HPDE6-E6E7 (cell line): ENCODE data around the gene TRAPPC6A.
"Not testable (repeated sequence)": the region's sequence is repeated elsewhere in the genome, so short reads cannot be mapped to it uniquely, and the experiment has no call there.

Experiments used
- DNase-seq: peaks from one replicate; pipeline ENCODE4 v3.0.0; 2011; ENCODE audit warnings: missing footprints; ENCODE audit errors: extremely low spot score

TRAPPC6A gene

GRCh38 chr19:45130888-45131615, 47.0 kb downstream of the TRAPPC6A start:
- no peak for DNase-seq

DNA sequence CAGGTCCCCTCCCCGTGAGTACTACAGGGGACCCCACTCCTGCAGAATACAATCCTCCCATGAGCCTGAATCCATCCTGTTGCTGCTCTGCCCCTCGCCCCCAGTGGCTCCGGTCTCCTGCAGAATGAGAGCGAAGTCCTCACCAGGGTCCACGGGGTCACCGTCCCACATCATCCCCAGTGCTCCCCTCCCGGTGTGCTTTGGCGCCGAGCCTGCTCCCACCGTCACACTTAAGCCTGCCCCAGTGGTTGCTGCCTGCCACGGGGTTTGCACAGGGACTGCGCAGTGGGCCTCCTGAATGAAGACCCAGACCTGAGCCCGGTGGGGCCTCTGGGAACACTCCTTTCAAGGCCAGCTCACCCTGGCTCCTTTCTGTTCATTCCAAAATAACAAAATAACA, 47.8 kb downstream of the TRAPPC6A start:
- DNase-seq = no peak

GRCh38 chr19:45128806-45129205, 49.2 kb downstream of the TRAPPC6A start:
- no peak for DNase-seq

GRCh38 chr19:45128146-45128545, 49.9 kb downstream of the TRAPPC6A start:
- no peak for DNase-seq

DNA sequence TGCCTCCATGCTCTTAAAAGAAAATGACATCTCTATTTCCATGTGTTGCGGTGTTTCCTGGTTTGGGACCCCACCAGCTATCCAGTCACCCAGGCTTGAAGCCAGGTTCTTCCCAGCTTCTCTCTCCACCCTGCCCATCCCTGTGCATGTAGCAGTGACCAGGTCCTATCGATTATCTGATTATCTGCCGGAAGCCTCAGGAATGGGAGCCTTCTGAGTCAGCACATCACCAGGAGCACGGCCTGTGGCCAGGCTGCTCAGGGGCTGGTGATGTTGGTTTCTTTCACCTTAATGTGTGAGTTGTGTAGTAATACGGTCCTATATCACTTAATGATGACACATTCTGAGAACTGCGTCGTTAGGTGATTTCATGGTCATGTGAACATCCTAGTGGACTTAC, 51.4 kb downstream of the TRAPPC6A start:
- DNase-seq = no peak

DNA sequence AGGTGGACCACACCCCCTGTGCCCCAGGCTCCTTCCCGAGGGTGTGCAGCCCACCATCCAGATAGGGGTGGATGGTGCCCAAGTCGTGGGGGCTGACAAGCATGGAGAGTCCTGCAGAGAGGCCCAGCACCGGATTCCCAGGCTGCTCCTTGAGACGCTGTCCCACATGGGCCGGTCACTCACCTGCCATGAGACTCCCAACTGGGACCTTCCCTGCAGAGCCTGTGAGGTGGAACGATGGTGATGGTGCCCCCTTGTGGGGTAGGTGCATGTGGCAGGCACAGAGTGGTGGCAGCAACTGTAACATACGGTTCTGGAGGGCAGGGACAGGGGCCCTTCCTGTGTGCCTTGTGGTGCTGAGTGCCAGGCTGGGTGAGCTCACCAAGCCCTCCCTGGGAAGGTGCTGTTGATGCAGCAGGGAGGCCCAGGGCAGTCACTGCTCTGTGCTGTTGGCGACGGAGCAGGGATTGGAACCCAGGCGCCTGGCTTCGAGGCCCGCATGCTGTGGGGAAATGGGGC, 52.0 kb downstream of the TRAPPC6A start:
- peak; percentile 33 for DNase-seq

- DNase-seq = no peak
Observed at GRCh38 chr19:45125360-45125759, 52.7 kb downstream of the TRAPPC6A start.

- no peak for DNase-seq
Observed at GRCh38 chr19:45124021-45124420, 54.0 kb downstream of the TRAPPC6A start.

GRCh38 chr19:45123440-45123850, 54.6 kb downstream of the TRAPPC6A start:
- peak; percentile 50 for DNase-seq

DNA sequence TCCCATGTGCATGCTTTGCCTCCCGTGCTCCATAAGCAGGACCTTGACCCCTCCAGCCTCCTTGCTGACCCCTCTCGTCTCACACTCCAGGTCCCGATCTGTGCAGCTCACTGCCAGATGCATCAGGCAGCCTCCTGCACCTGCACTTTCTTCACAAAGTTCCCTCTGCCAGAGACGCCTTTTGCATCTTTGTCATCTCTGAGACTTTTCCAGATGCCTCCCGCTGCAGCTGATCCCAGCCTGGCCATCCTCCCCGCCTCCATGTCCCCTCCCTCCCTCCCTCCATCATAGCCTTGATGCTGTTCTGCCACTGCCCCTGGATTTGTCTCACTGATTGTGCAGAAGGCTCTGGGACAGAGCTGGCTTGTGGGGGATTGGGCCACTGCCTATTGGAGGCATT, 55.2 kb downstream of the TRAPPC6A start:
- no peak for DNase-seq

GRCh38 chr19:45121827-45122345, 56.2 kb downstream of the TRAPPC6A start:
- no peak for DNase-seq

GRCh38 chr19:45119582-45119981, 58.5 kb downstream of the TRAPPC6A start:
- DNase-seq = no peak

- not testable (repeated sequence) for DNase-seq
Observed at GRCh38 chr19:45118591-45119355, 59.3 kb downstream of the TRAPPC6A start.

DNA sequence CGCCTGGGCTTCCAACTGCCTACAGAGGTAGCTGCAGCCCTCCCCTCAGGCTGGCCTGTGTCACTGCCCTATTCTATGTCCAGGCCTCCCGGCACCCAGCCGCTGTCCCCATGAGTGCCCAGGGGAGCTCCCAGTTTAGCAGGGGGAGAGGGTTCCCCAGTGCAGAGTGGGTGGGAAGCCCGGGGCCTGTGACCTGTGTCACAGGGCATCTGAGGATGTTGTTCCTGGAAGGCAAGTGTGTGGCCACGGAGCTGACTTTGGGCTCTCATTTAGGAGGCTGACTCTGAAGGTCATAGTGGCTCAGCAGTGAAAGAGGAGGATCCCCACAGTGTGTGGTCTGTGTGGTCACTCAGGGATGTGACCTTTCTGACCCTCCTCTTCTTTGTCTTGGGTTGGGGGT, 59.9 kb downstream of the TRAPPC6A start:
- DNase-seq = no peak

GRCh38 chr19:45117671-45118070, 60.4 kb downstream of the TRAPPC6A start:
- no peak for DNase-seq

DNA sequence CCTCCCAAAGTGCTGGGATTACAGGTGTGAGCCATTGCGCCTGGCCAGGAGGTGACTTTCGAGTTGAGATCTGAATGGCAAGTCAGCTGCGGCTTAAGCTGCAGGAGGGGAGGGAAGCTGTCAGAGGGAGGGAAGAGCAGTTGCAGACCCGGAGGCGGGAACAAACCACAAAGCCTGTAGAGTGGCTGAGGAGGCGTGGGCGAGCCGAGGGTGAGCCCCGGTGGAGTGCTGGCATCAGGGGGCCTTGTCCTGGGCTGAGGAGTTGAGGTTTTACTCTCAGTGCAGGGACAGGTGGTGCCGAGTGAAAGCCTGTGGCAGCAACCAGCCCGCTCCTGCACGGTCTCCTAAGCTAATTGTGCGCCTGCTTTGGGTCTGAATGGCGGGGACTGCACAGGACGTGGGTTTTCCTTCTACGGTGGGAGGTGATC, 60.9 kb downstream of the TRAPPC6A start:
- DNase-seq = no peak

- DNase-seq = no peak
Observed at GRCh38 chr19:45115809-45116615, 62.0 kb downstream of the TRAPPC6A start.

DNA sequence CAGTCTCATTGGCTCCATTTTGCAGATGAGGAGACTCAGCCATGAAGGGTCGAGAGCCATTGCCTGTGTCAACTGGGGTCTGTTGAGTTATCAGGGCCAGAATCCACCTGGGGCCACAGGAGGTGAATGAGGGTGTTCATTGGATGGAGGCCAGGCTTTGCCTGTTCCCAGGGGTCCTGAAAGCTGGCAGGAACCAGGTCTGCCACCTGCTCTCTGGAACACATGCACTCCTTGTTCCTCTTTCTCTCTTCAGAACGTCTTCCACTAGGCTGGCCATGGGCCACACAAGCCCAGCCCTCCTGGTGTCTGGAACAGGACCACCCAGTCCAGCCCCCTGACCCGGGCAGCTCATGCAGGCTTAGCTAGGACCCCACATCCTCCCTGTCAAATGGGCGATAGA, 63.9 kb downstream of the TRAPPC6A start:
- no peak for DNase-seq

DNA sequence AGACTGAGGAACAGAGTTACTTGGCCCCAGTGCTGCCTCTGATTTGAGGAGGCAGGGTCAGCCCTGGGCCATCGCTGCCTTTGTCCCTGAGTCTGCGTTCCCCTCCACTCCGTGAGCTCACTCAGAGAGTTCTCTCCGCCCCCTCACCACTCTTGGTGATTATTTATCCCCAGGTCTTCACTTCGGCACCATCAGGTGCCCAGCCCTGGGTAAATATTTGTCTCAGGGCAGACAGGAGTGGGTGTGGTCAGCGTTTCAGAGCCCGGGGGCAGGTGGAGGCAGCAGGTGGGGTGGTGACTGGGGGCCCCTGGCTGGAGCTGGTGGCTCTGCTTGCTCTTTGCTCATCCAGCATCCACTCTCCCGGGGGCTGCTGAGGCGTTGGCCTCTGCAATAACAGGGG, 64.4 kb downstream of the TRAPPC6A start:
- DNase-seq = no peak
